Esophagus (tissue), 2 donors: ENCODE results near the gene HECW1. TPM values are rescaled to one million over a fixed set of nuclear protein-coding genes. Genes with fewer than 3 reads are reported as not detected.
"Not testable (repeated sequence)": the region's sequence is repeated elsewhere in the genome, so short reads cannot be mapped to it uniquely, and the experiment has no call there.

Source experiments
- H3K27ac ChIP-seq, 2 donors: one replicate each; pipeline ENCODE4 v1.5.1; 2013; ENCODE audit warnings: low read depth in 2 of 2, mild to moderate bottlenecking in 2 of 2, inconsistent platforms in 1 of 2, low read length in 1 of 2, moderate library complexity in 1 of 2
- H3K27me3 ChIP-seq, 2 donors: one replicate each; pipeline ENCODE4 v1.6.1; 2013; ENCODE audit warnings: low read length in 2 of 2, control low read depth in 1 of 2, mild to moderate bottlenecking in 1 of 2; ENCODE audit not compliant: insufficient read depth in 2 of 2, control insufficient read depth in 1 of 2
- H3K36me3 ChIP-seq, 2 donors: one replicate each; pipeline ENCODE4 v1.6.1; 2013; ENCODE audit warnings: low read length in 1 of 2; ENCODE audit not compliant: control insufficient read depth in 2 of 2, insufficient read depth in 2 of 2
- H3K4me1 ChIP-seq, 2 donors: one replicate each; pipeline ENCODE4 v1.6.1; 2013; ENCODE audit warnings: low read length in 1 of 2; ENCODE audit not compliant: control insufficient read depth in 2 of 2, insufficient read depth in 2 of 2
- H3K4me3 ChIP-seq, 2 donors: one replicate each; pipeline ENCODE4 v1.5.1; 2013; ENCODE audit warnings: low read length in 2 of 2, mild to moderate bottlenecking in 2 of 2, low read depth in 1 of 2, moderate library complexity in 1 of 2
- H3K9me3 ChIP-seq, 2 donors: one replicate each; pipeline ENCODE4 v1.6.1; 2013; ENCODE audit warnings: mild to moderate bottlenecking in 2 of 2, low read depth in 1 of 2, low read length in 1 of 2, moderate library complexity in 1 of 2; ENCODE audit not compliant: control insufficient read depth in 2 of 2, insufficient read depth in 1 of 2
- WGBS, 2 donors: extraction: QIAGEN DNeasy Blood & Tissue Kit; methylation state at CpG; one replicate each; pipeline ENCODE4 v1.1.7; 2013; 5-methylcytosine and 5-hydroxymethylcytosine counted together
- polyA plus RNA-seq, 2 donors: library from polyadenylated mRNA; stranded (reverse); fragments of 200-250 nt; gene quantifications; one replicate each; pipeline ENCODE4 v1.2.3, GENCODE V29; 2013
- donor health status: healthy with polysubstance abuse.
- donor health status: Bipolar disorder and iron deficiency.

Gene HECW1
- polyA plus RNA-seq, 2 donors = 0.11 to 0.47 TPM

- no peak overlapping the region for H3K4me3 ChIP-seq
- no peaks in the 10 kb centered on the region for H3K27me3 ChIP-seq
- H3K9me3 ChIP-seq = no peaks in the 10 kb centered on the region
- H3K27ac ChIP-seq = no peak overlapping the region
- H3K36me3 ChIP-seq = no peaks in the 10 kb centered on the region
- peaks cover 0 to 3% of the 10 kb centered on the region in 2 donors for H3K4me1 ChIP-seq
- WGBS, 2 donors = 59 to 61% methylated on average over 6 of the region's 6 CpGs
These were observed 453.3 kb downstream of the HECW1 start for GRCh38 chr7:43565786-43566185.

DNA sequence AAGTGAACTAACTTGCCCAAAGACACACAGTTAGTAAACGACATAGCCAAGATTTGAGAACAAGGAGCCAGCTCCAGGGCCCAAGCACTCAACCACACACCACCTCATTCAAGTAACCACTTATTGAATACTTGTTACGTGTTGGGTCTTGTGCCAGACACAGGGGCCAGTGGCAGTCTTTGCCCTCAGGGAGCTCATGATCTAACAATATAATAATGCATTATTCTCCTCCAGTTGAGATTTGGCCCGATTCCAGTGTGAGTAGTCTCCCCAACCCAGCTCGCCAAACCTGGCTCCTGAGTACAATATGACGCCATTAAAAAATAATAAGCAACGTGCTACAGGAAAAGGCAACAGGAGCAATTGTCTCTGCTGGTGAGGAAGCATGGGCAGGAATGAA is 456.1 kb downstream of the HECW1 start:
- H3K27me3 ChIP-seq = no peaks in the 10 kb centered on the region
- peaks cover 0 to 3% of the 10 kb centered on the region in 2 donors for H3K4me1 ChIP-seq
- H3K27ac ChIP-seq = peak overlapping the region; percentile 24 to 69
- 43 to 65% methylated on average over 6 of the region's 6 CpGs for WGBS, 2 donors
- H3K36me3 ChIP-seq = no peaks in the 10 kb centered on the region
- H3K9me3 ChIP-seq = no peaks in the 10 kb centered on the region
- no peak overlapping the region for H3K4me3 ChIP-seq

DNA sequence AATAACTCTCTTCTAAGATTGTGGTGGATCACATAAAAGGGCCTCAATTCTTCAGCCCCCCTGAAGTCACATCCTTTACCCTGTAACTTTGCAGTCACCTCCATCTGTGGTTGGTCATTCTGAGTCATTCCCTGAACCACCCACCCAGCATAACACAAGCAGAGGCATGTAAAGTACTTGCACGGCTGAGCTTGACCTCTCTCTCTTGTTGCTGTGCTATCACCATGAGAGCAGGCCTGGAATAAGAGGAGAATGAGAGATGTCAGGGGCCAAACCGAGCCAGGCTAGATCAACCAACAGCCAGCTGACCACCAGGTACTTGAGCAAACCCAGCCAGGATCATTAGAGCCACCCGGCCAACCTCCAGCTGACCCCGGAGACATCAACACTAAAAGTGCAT is 457.0 kb downstream of the HECW1 start:
- 72% methylated on average over 4 of the region's 4 CpGs for WGBS, 2 donors
- no peaks in the 10 kb centered on the region for H3K36me3 ChIP-seq
- H3K27me3 ChIP-seq = no peaks in the 10 kb centered on the region
- no peaks in the 10 kb centered on the region for H3K9me3 ChIP-seq
- H3K4me3 ChIP-seq = no peak overlapping the region
- no peak overlapping the region for H3K27ac ChIP-seq
- H3K4me1 ChIP-seq = peaks cover 0 to 3% of the 10 kb centered on the region in 2 donors

- peak overlapping the region in 1 of 2 donors; percentile 4 for H3K27ac ChIP-seq
- H3K36me3 ChIP-seq = no peaks in the 10 kb centered on the region
- 85 to 92% methylated on average over 4 of the region's 4 CpGs for WGBS, 2 donors
- H3K9me3 ChIP-seq = no peaks in the 10 kb centered on the region
- H3K4me1 ChIP-seq = peaks cover 0 to 3% of the 10 kb centered on the region in 2 donors
- no peaks in the 10 kb centered on the region for H3K27me3 ChIP-seq
- H3K4me3 ChIP-seq = no peak overlapping the region
These were observed 458.4 kb downstream of the HECW1 start for GRCh38 chr7:43570688-43571365.

DNA sequence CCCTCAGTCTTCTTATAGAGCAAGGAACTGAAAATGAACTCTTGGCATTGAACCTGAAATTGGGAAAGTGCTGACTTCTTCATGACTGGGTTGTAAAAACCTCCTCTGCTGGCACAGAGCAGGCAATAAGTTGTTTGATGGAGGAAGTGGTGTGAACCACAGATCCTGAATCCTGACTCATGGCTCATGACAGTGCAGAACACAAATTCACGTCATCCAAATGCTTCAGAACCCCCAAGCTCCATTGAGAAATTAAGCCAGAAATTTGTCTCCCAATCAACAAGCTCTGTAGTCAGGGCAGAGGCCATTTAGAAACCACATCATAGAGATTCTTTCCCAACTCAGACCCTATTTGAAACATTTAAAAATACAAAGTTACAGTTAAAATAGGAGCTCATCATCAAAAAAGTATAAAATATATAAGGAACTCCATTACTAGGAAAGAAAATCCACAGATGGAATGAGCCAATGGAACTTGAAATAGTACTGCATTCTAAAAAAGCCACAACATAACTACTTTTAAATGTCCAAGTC is 460.1 kb downstream of the HECW1 start:
- no peaks in the 10 kb centered on the region for H3K9me3 ChIP-seq
- 13 to 21% methylated on average over 1 of the region's 1 CpG for WGBS, 2 donors
- H3K4me3 ChIP-seq = no peak overlapping the region
- no peak overlapping the region for H3K27ac ChIP-seq
- peaks cover 0 to 3% of the 10 kb centered on the region in 2 donors for H3K4me1 ChIP-seq
- H3K36me3 ChIP-seq = no peaks in the 10 kb centered on the region
- H3K27me3 ChIP-seq = no peaks in the 10 kb centered on the region

DNA sequence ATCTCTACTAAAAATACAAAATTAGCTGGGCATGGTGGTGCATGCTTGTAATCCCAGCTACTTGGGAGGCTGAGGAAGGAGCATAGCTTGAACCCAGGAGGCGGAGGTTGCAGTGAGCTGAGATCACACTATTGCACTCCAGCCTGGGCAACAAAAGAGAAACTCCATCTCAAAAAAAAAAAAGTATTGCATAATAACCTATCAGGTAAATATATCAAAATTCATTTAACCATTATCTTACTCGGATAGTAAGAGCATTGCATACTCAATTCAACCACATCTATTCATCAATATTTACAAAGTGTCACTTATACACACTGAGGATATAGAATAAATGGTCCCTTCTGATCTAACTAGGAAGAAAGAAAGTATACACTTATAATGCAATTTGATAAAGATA is 461.4 kb downstream of the HECW1 start:
- H3K4me1 ChIP-seq, H3K27ac ChIP-seq, H3K27me3 ChIP-seq, H3K36me3 ChIP-seq, H3K9me3 ChIP-seq, H3K4me3 ChIP-seq: not testable (repeated sequence)
- 92 to 93% methylated on average over 2 of the region's 2 CpGs for WGBS, 2 donors

DNA sequence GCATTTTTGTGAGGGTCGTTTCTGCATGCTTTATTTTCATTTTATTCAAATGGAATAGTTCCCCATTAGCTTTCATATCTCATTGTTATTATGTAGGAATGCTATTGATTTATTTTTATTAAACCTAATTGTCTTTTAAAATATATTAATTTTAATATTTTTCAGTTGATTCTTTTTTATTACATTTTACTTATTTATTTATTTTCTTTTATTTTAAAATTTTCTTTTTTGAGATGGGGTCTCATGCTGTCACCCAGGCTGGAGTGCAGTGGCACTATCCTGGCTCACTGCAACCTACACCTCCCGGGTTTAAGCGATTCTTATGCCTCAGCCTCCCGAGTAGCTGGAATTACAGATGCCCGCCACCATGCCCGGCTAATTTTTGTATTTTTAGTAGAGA is 463.1 kb downstream of the HECW1 start:
- Histone ChIP-seq H3K36me3 (no peaks in the 10 kb centered on the region), H3K4me3 (no peak overlapping the region), H3K27me3 (no peaks in the 10 kb centered on the region), H3K9me3 (no peaks in the 10 kb centered on the region), H3K4me1 (no peaks in the 10 kb centered on the region), H3K27ac (no peak overlapping the region)
- 92 to 93% methylated on average over 6 of the region's 6 CpGs for WGBS, 2 donors

- Histone ChIP-seq H3K4me1 (no peaks in the 10 kb centered on the region), H3K27ac (no peak overlapping the region), H3K9me3 (no peaks in the 10 kb centered on the region), H3K27me3 (no peaks in the 10 kb centered on the region), H3K4me3 (no peak overlapping the region), H3K36me3 (no peaks in the 10 kb centered on the region)
- 91 to 94% methylated on average over 3 of the region's 3 CpGs for WGBS, 2 donors
These were observed 463.8 kb downstream of the HECW1 start for GRCh38 chr7:43576241-43576640.

DNA sequence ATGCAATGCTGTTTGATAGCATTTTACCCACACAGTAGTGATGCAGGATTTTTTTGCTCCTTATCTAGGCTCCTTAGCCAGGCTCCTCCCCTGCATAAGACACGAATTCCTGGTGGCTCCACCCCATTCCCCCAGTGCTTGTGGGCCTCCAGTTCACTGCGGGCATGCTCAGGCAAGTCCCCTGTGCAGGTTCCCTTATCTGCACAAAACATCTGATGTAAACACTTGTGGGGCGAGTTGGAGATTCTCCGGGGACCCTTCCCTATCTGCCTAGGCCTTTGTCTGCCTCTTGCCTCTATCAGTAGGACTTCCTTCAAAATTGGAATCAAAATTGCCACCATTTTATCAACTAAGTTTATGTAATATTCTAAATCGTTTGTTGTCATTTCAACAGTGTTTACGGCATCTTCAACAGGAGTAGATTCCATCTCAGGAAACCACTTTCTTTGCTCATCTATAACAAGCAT is 465.1 kb downstream of the HECW1 start:
- WGBS, 2 donors = 60 to 64% methylated on average over 6 of the region's 6 CpGs
- Histone ChIP-seq H3K4me1 (no peaks in the 10 kb centered on the region), H3K27me3 (no peaks in the 10 kb centered on the region), H3K9me3 (no peaks in the 10 kb centered on the region), H3K27ac (no peak overlapping the region), H3K4me3 (no peak overlapping the region), H3K36me3 (no peaks in the 10 kb centered on the region)
